Measurements from ENCODE around the gene ZNF445.
"Not testable (repeated sequence)": the region's sequence is repeated elsewhere in the genome, so short reads cannot be mapped to it uniquely, and the experiment has no call there.

Gene ZNF445

GRCh38 chr3:44419116-44419922 is 58.2 kb downstream of the ZNF445 start:
- Mint-ChIP-seq H3K36me3 (ENCODE audit: low read depth) (no peaks in the 10 kb centered on the region), H3K27me3 (no peaks in the 10 kb centered on the region), H3K9me3 (no peaks in the 10 kb centered on the region), H3K4me1 (ENCODE audit: low read depth) (peaks cover 4% of the 10 kb centered on the region), H3K4me3 (no peak overlapping the region), H3K27ac (no peak overlapping the region)
- intact Hi-C loops (cut with micrococcal nuclease) = no loop called here

- no peak overlapping the region for H3K27ac Mint-ChIP-seq
- peaks cover 2% of the 10 kb centered on the region for H3K4me1 Mint-ChIP-seq (ENCODE audit: low read depth)
- H3K27me3 Mint-ChIP-seq = no peaks in the 10 kb centered on the region
- no peak overlapping the region for H3K4me3 Mint-ChIP-seq
- no peaks in the 10 kb centered on the region for H3K36me3 Mint-ChIP-seq (ENCODE audit: low read depth)
- H3K9me3 Mint-ChIP-seq = no peaks in the 10 kb centered on the region
- intact Hi-C loops (cut with micrococcal nuclease) = no loop called here
Observed at GRCh38 chr3:44418549-44418948, 58.9 kb downstream of the ZNF445 start.

GRCh38 chr3:44418118-44418517 is 59.4 kb downstream of the ZNF445 start:
- H3K4me3 Mint-ChIP-seq; intact Hi-C loops (cut with micrococcal nuclease); H3K27me3 Mint-ChIP-seq; H3K4me1 Mint-ChIP-seq (ENCODE audit: low read depth); H3K27ac Mint-ChIP-seq; H3K36me3 Mint-ChIP-seq (ENCODE audit: low read depth); H3K9me3 Mint-ChIP-seq: not testable (repeated sequence)

GRCh38 chr3:44416031-44417030 is 61.1 kb downstream of the ZNF445 start:
- Mint-ChIP-seq H3K4me3 (no peak overlapping the region), H3K27me3 (no peaks in the 10 kb centered on the region), H3K9me3 (no peaks in the 10 kb centered on the region), H3K27ac (no peak overlapping the region), H3K4me1 (ENCODE audit: low read depth) (no peaks in the 10 kb centered on the region), H3K36me3 (ENCODE audit: low read depth) (no peaks in the 10 kb centered on the region)
- intact Hi-C loops (cut with micrococcal nuclease) = no loop called here

- intact Hi-C loops (cut with micrococcal nuclease) = no loop called here
- Mint-ChIP-seq H3K27ac (no peak overlapping the region), H3K36me3 (ENCODE audit: low read depth) (no peaks in the 10 kb centered on the region), H3K9me3 (no peaks in the 10 kb centered on the region), H3K4me3 (no peak overlapping the region), H3K4me1 (ENCODE audit: low read depth) (no peaks in the 10 kb centered on the region), H3K27me3 (no peaks in the 10 kb centered on the region)
Observed at GRCh38 chr3:44415421-44415820, 62.0 kb downstream of the ZNF445 start.

GRCh38 chr3:44414517-44415090 is 62.9 kb downstream of the ZNF445 start:
- no peaks in the 10 kb centered on the region for H3K36me3 Mint-ChIP-seq (ENCODE audit: low read depth)
- H3K4me1 Mint-ChIP-seq (ENCODE audit: low read depth) = no peaks in the 10 kb centered on the region

GRCh38 chr3:44412365-44412764 is 65.1 kb downstream of the ZNF445 start:
- H3K36me3 Mint-ChIP-seq (ENCODE audit: low read depth) = no peaks in the 10 kb centered on the region
- intact Hi-C loops (cut with micrococcal nuclease) = no loop called here
- no peaks in the 10 kb centered on the region for H3K9me3 Mint-ChIP-seq
- no peaks in the 10 kb centered on the region for H3K27me3 Mint-ChIP-seq
- no peak overlapping the region for H3K4me3 Mint-ChIP-seq
- no peaks in the 10 kb centered on the region for H3K4me1 Mint-ChIP-seq (ENCODE audit: low read depth)
- H3K27ac Mint-ChIP-seq = no peak overlapping the region

More at GRCh38 chr3:44414517-44415090, 62.9 kb downstream of the ZNF445 start:
- intact Hi-C loops (cut with micrococcal nuclease) = no loop called here
- H3K27ac Mint-ChIP-seq = no peak overlapping the region
- H3K27me3 Mint-ChIP-seq = no peaks in the 10 kb centered on the region
- H3K9me3 Mint-ChIP-seq = no peaks in the 10 kb centered on the region
- H3K4me3 Mint-ChIP-seq = no peak overlapping the region

- Mint-ChIP-seq H3K27me3 (no peaks in the 10 kb centered on the region), H3K9me3 (no peaks in the 10 kb centered on the region), H3K4me3 (no peak overlapping the region), H3K27ac (no peak overlapping the region), H3K36me3 (ENCODE audit: low read depth) (no peaks in the 10 kb centered on the region), H3K4me1 (ENCODE audit: low read depth) (no peaks in the 10 kb centered on the region)
- intact Hi-C loops (cut with micrococcal nuclease) = no loop called here
Observed at GRCh38 chr3:44411031-44411645, 66.3 kb downstream of the ZNF445 start.

- H3K36me3 Mint-ChIP-seq (ENCODE audit: low read depth) = no peaks in the 10 kb centered on the region
- no peaks in the 10 kb centered on the region for H3K27me3 Mint-ChIP-seq
- H3K9me3 Mint-ChIP-seq = no peaks in the 10 kb centered on the region
- no peaks in the 10 kb centered on the region for H3K4me1 Mint-ChIP-seq (ENCODE audit: low read depth)
- intact Hi-C loops (cut with micrococcal nuclease) = no loop called here
- no peak overlapping the region for H3K27ac Mint-ChIP-seq
- H3K4me3 Mint-ChIP-seq = no peak overlapping the region
Observed at GRCh38 chr3:44409640-44410410, 67.6 kb downstream of the ZNF445 start.

GRCh38 chr3:44402548-44402947 is 74.9 kb downstream of the ZNF445 start:
- intact Hi-C loops (cut with micrococcal nuclease) = no loop called here
- Mint-ChIP-seq H3K27me3 (no peaks in the 10 kb centered on the region), H3K27ac (no peak overlapping the region)

GRCh38 chr3:44400771-44401170 is 76.7 kb downstream of the ZNF445 start:
- Mint-ChIP-seq H3K4me1 (ENCODE audit: low read depth) (no peaks in the 10 kb centered on the region), H3K36me3 (ENCODE audit: low read depth) (peaks cover 54% of the 10 kb centered on the region), H3K27me3 (no peaks in the 10 kb centered on the region), H3K27ac (no peak overlapping the region), H3K9me3 (no peaks in the 10 kb centered on the region), H3K4me3 (no peak overlapping the region)
- intact Hi-C loops (cut with micrococcal nuclease) = no loop called here

More at GRCh38 chr3:44402548-44402947, 74.9 kb downstream of the ZNF445 start:
- H3K4me1 Mint-ChIP-seq (ENCODE audit: low read depth) = no peaks in the 10 kb centered on the region
- H3K36me3 Mint-ChIP-seq (ENCODE audit: low read depth) = peaks cover 47% of the 10 kb centered on the region
- no peaks in the 10 kb centered on the region for H3K9me3 Mint-ChIP-seq
- no peak overlapping the region for H3K4me3 Mint-ChIP-seq

GRCh38 chr3:44398853-44399252 is 78.6 kb downstream of the ZNF445 start:
- no peak overlapping the region for H3K27ac Mint-ChIP-seq
- H3K36me3 Mint-ChIP-seq (ENCODE audit: low read depth) = peaks cover 45% of the 10 kb centered on the region
- H3K4me3 Mint-ChIP-seq = no peak overlapping the region
- no peaks in the 10 kb centered on the region for H3K9me3 Mint-ChIP-seq
- H3K27me3 Mint-ChIP-seq = no peaks in the 10 kb centered on the region
- intact Hi-C loops (cut with micrococcal nuclease) = no loop called here
- no peaks in the 10 kb centered on the region for H3K4me1 Mint-ChIP-seq (ENCODE audit: low read depth)

GRCh38 chr3:44398271-44398670 is 79.2 kb downstream of the ZNF445 start:
- H3K36me3 Mint-ChIP-seq (ENCODE audit: low read depth) = peaks cover 41% of the 10 kb centered on the region
- intact Hi-C loops (cut with micrococcal nuclease); H3K9me3 Mint-ChIP-seq; H3K4me3 Mint-ChIP-seq; H3K4me1 Mint-ChIP-seq (ENCODE audit: low read depth); H3K27me3 Mint-ChIP-seq; H3K27ac Mint-ChIP-seq: not testable (repeated sequence)

All from dendritic cell treated with granulocyte-macrophage colony-stimulating factor and Interleukin-4, amounts not matched to agents 40 ng/mL and 50 ng/mL, for 4 days (primary cell).